Neural cell (in vitro differentiated cells): ENCODE measurements around the gene AP5Z1. TPM values are rescaled to one million over a fixed set of nuclear protein-coding genes. Genes with fewer than 3 reads are reported as not detected.

Source experiments
- H2AFZ ChIP-seq: fragments of 200-600, 300-800 bp; sonication (generic), shearing (Covaris generic); 2 replicates; pipeline ENCODE4 v1.6.0; 2014; ENCODE audit warnings: low read depth, mild to moderate bottlenecking, antibody characterized with exemption, low read length, moderate library complexity
- H3F3A ChIP-seq: fragments of 200-600 bp; shearing (Covaris generic); 2 replicates; pipeline ENCODE4 v1.6.1; 2016; ENCODE audit warnings: mild to moderate bottlenecking, moderate library complexity, mixed read lengths, antibody characterized with exemption, low read length; ENCODE audit not compliant: insufficient read depth, poor library complexity, severe bottlenecking
- H3K27ac ChIP-seq: fragments of 200-600, 300-800 bp; sonication (generic), shearing (Covaris generic); 2 replicates; pipeline ENCODE4 v1.5.1; 2014; ENCODE audit warnings: mild to moderate bottlenecking, low read length, moderate library complexity
- H3K27me3 ChIP-seq: fragments of 300-800, 200-600 bp; sonication (generic), shearing (Covaris generic); 2 replicates; pipeline ENCODE4 v1.6.0; 2014; ENCODE audit warnings: mild to moderate bottlenecking, low read depth, low read length, moderate library complexity; ENCODE audit not compliant: insufficient read depth
- H3K36me3 ChIP-seq: fragments of 300-800, 200-600 bp; sonication (generic), shearing (Covaris generic); 2 replicates; pipeline ENCODE4 v1.5.1; 2014; ENCODE audit warnings: mild to moderate bottlenecking, antibody characterized with exemption, low read length, moderate library complexity; ENCODE audit not compliant: insufficient read depth
- H3K4me2 ChIP-seq: fragments of 300-800, 200-600 bp; sonication (generic), shearing (Covaris generic); 2 replicates; pipeline ENCODE4 v1.6.0; 2014; ENCODE audit warnings: mild to moderate bottlenecking, low read length
- H3K4me3 ChIP-seq: fragments of 300-800, 200-600 bp; sonication (generic), shearing (Covaris generic); 2 replicates; pipeline ENCODE4 v1.5.1; 2014; ENCODE audit warnings: mild to moderate bottlenecking, low read length, moderate library complexity
- H3K79me2 ChIP-seq: fragments of 200-600 bp; shearing (Covaris generic); replicated peaks from 2 replicates; pipeline ENCODE4 v1.6.0; 2014; ENCODE audit warnings: mild to moderate bottlenecking, low read length, moderate library complexity; ENCODE audit not compliant: insufficient read depth
- H3K9ac ChIP-seq: fragments of 300-800, 200-600 bp; sonication (generic), shearing (Covaris generic); 2 replicates; pipeline ENCODE4 v1.6.1; 2016; ENCODE audit warnings: mild to moderate bottlenecking, low read length, mixed read lengths
- H3K9me2 ChIP-seq: fragments of 200-600 bp; shearing (Covaris generic); 2 replicates; pipeline ENCODE4 v1.6.1; 2016; ENCODE audit warnings: mild to moderate bottlenecking, low read length, mixed read lengths; ENCODE audit not compliant: insufficient read depth
- H3K9me3 ChIP-seq: fragments of 200-600, 300-800 bp; sonication (generic), shearing (Covaris generic); 2 replicates; pipeline ENCODE4 v1.6.1; 2016; ENCODE audit warnings: mild to moderate bottlenecking, mixed run types, low read length, moderate library complexity, mixed read lengths
- H4K20me1 ChIP-seq: fragments of 200-600 bp; shearing (Covaris generic); 2 replicates; pipeline ENCODE4 v1.6.1; 2016; ENCODE audit warnings: mild to moderate bottlenecking, mixed run types; ENCODE audit not compliant: insufficient read depth
- EP300 ChIP-seq: fragments of 450-650 bp; conservative IDR thresholded peaks from 2 replicates; pipeline ENCODE4 v1.6.1; 2014; ENCODE audit warnings: antibody characterized with exemption, mild to moderate bottlenecking, moderate library complexity; ENCODE audit not compliant: poor library complexity, severe bottlenecking
- EZH2 ChIP-seq: fragments of 200-600, 300-800 bp; shearing (Covaris generic), sonication (generic); IDR thresholded peaks from 2 replicates; pipeline ENCODE4 v1.6.1; 2014; ENCODE audit warnings: antibody characterized with exemption, low read length, borderline replicate concordance, mild to moderate bottlenecking; ENCODE audit not compliant: insufficient read depth, poor library complexity, severe bottlenecking
- MXI1 ChIP-seq: fragments of 450-650 bp; conservative IDR thresholded peaks from 2 replicates; pipeline ENCODE4 v1.6.1; 2014; ENCODE audit warnings: antibody characterized with exemption, mild to moderate bottlenecking; ENCODE audit not compliant: poor library complexity, severe bottlenecking
- POLR2AphosphoS5 ChIP-seq: IDR thresholded peaks from 2 replicates; pipeline ENCODE4 v1.6.1; 2012
- RAD21 ChIP-seq: fragments of 450-650 bp; conservative IDR thresholded peaks from 2 replicates; pipeline ENCODE4 v1.6.1; 2014; ENCODE audit warnings: antibody characterized with exemption, mild to moderate bottlenecking, moderate library complexity
- SMC3 ChIP-seq: fragments of 450-650 bp; conservative IDR thresholded peaks from 2 replicates; pipeline ENCODE4 v1.6.1; 2014; ENCODE audit warnings: antibody characterized with exemption, mild to moderate bottlenecking, moderate library complexity; ENCODE audit not compliant: poor library complexity
- TAF1 ChIP-seq: IDR thresholded peaks from 2 replicates; pipeline ENCODE4 v1.6.1; 2012; ENCODE audit warnings: low read depth
- polyA plus RNA-seq: library from polyadenylated mRNA; depleted of rRNA; stranded (reverse); fragments of >200 nt; gene quantifications from 2 replicates; pipeline ENCODE4 v1.2.3, GENCODE V29; 2014
- TF ChIP-seq, protein P1 (sequence below): fragments of 450-650 bp; IDR thresholded peaks from 2 replicates; pipeline ENCODE4 v1.5.1; 2014; ENCODE audit warnings: antibody characterized with exemption, mild to moderate bottlenecking, moderate library complexity; ENCODE audit not compliant: poor library complexity, severe bottlenecking
- TF ChIP-seq, protein P2 (sequence below): IDR thresholded peaks from 2 replicates; pipeline ENCODE4 v1.6.1; 2012; ENCODE audit warnings: borderline replicate concordance

The AP5Z1 gene
- polyA plus RNA-seq, 1 donor from 2014 or later: 36.9 TPM

DNA sequence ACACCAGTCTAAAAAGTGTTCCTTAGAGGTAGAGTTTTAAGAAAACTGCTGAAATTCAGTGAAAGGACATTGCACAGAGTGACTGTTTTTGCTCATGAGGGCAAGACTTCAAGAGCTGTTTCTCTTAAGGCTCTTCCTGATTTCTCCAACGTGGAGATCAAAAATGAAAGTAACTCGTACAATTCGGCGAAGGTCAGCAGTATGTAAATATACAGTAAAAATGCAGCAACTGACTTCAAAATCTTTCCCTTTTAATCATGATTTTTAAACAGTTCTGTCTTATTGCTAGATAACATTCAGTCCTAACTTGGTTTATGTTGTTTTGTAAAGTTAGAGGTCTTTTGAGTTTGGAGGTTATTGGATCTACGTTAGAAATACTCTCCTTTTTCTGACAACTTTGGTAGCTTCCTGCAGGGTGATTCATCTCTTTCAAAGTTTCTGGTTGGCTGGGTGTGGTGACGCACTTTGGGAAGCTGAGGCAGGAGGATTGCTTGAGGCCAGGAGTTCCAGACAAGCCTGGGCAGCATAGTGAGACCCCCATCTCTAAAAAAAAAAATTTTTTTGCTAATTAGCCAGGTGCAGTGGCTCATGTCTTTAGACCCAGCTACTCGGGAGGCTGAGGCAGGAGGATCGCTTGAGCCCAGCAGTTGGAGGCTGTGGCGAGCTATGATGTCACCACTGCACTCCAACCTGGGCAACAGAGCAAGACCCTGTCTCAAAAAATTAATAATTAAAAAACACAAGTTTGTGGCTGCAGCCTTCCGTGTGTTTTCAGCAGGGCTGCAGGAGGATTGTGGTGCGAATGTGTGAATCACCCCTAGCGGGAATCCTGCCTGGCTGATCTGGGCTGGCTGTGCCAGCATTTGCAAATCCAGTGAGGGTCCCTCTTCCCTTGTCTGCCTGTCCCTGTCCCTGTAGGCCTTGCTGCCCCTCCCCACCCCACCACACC, 29.2 kb upstream of the AP5Z1 start:
- Histone ChIP-seq H3K27me3 (no peaks in the 10 kb centered on the region), H3K4me2 (no peak overlapping the region), H2AFZ (no peak overlapping the region), H3K36me3 (no peaks in the 10 kb centered on the region), H3K9ac (no peak overlapping the region), H3K4me3 (no peak overlapping the region), H3K9me2 (no peaks in the 10 kb centered on the region), H4K20me1 (no peaks in the 10 kb centered on the region), H3K9me3 (no peaks in the 10 kb centered on the region), H3K79me2 (no peaks in the 10 kb centered on the region), H3K27ac (no peak overlapping the region), H3F3A (no peaks in the 10 kb centered on the region)
- TF ChIP-seq, protein P1, sequence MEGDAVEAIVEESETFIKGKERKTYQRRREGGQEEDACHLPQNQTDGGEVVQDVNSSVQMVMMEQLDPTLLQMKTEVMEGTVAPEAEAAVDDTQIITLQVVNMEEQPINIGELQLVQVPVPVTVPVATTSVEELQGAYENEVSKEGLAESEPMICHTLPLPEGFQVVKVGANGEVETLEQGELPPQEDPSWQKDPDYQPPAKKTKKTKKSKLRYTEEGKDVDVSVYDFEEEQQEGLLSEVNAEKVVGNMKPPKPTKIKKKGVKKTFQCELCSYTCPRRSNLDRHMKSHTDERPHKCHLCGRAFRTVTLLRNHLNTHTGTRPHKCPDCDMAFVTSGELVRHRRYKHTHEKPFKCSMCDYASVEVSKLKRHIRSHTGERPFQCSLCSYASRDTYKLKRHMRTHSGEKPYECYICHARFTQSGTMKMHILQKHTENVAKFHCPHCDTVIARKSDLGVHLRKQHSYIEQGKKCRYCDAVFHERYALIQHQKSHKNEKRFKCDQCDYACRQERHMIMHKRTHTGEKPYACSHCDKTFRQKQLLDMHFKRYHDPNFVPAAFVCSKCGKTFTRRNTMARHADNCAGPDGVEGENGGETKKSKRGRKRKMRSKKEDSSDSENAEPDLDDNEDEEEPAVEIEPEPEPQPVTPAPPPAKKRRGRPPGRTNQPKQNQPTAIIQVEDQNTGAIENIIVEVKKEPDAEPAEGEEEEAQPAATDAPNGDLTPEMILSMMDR: no peak
- TF ChIP-seq TAF1 (no peak), EP300 (no peak), RAD21 (no peak), POLR2AphosphoS5 (no peak), MXI1 (no peak), EZH2 (no peak), SMC3 (no peak)
- TF ChIP-seq, protein P2, sequence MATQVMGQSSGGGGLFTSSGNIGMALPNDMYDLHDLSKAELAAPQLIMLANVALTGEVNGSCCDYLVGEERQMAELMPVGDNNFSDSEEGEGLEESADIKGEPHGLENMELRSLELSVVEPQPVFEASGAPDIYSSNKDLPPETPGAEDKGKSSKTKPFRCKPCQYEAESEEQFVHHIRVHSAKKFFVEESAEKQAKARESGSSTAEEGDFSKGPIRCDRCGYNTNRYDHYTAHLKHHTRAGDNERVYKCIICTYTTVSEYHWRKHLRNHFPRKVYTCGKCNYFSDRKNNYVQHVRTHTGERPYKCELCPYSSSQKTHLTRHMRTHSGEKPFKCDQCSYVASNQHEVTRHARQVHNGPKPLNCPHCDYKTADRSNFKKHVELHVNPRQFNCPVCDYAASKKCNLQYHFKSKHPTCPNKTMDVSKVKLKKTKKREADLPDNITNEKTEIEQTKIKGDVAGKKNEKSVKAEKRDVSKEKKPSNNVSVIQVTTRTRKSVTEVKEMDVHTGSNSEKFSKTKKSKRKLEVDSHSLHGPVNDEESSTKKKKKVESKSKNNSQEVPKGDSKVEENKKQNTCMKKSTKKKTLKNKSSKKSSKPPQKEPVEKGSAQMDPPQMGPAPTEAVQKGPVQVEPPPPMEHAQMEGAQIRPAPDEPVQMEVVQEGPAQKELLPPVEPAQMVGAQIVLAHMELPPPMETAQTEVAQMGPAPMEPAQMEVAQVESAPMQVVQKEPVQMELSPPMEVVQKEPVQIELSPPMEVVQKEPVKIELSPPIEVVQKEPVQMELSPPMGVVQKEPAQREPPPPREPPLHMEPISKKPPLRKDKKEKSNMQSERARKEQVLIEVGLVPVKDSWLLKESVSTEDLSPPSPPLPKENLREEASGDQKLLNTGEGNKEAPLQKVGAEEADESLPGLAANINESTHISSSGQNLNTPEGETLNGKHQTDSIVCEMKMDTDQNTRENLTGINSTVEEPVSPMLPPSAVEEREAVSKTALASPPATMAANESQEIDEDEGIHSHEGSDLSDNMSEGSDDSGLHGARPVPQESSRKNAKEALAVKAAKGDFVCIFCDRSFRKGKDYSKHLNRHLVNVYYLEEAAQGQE: no peak

DNA sequence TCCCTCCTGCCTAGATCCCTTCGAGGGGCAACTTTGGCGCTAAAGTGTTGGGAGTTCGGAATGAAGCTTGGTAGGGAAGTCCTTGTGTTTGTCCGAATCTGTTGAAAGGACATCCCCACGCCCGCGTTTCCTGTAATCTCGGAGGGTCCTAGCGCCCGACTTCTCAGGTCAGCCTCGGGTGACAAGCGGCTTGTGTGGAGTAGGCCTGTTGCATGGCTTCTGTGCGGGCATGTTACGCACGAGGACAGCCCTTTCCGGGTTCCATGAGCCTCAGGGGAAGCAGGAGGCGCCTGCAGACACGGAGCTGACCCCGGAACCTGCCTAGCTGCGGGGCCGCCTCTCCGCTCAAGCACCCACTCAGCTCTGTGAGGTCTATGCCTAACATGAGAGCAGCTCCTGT, 28.4 kb upstream of the AP5Z1 start:
- Histone ChIP-seq H2AFZ (no peak overlapping the region), H3K79me2 (no peaks in the 10 kb centered on the region), H3K9me3 (no peaks in the 10 kb centered on the region), H3K9ac (no peak overlapping the region), H3K4me2 (no peak overlapping the region), H4K20me1 (no peaks in the 10 kb centered on the region), H3K4me3 (no peak overlapping the region), H3F3A (no peaks in the 10 kb centered on the region), H3K27me3 (no peaks in the 10 kb centered on the region), H3K36me3 (no peaks in the 10 kb centered on the region), H3K9me2 (no peaks in the 10 kb centered on the region), H3K27ac (no peak overlapping the region)
- TF ChIP-seq, protein P1: no peak
- TF ChIP-seq MXI1 (no peak), POLR2AphosphoS5 (no peak), TAF1 (no peak), EP300 (no peak), RAD21 (no peak), EZH2 (no peak)
- TF ChIP-seq, protein P2: no peak
